ENCODE results near the gene IL11RA.
A peak's percentile ranks its signal among the peaks of the same experiment; 100 is the strongest.

The IL11RA gene

GRCh38 chr9:34650816-34651215, 1.2 kb upstream of the IL11RA start:
- DNase-seq (ENCODE audit: low read depth), result no peak
- no peak overlapping the region for H3K4me3 ChIP-seq (ENCODE audit: low read depth, low read length)

DNA sequence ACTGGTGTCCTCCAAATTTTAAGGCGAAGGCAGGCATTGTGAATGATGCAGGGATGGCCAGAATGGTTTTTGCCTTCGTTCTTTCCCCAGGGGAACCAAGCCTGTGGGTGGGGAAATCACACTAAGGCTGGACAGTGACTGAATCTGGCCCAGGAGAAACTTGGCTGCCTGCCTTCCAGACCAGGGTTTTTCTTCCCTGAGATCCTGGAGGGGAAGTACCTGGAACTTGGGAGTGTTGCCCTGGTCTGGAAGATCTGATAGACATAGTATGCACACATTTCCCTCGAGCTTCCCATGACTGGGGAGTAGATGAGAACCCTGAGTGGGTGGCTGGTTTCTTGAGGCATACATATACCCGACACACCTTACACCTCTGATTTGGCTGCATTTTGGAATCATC, 664 bp upstream of the IL11RA start:
- DNase-seq (ENCODE audit: low read depth), result peak; percentile 19
- H3K4me3 ChIP-seq (ENCODE audit: low read depth, low read length), result peak overlapping the region; percentile 45

- no peak for DNase-seq (ENCODE audit: low read depth)
- H3K4me3 ChIP-seq (ENCODE audit: low read depth, low read length), result peak overlapping the region; percentile 45
Observed at GRCh38 chr9:34652602-34653000, 616 bp downstream of the IL11RA start.

DNA sequence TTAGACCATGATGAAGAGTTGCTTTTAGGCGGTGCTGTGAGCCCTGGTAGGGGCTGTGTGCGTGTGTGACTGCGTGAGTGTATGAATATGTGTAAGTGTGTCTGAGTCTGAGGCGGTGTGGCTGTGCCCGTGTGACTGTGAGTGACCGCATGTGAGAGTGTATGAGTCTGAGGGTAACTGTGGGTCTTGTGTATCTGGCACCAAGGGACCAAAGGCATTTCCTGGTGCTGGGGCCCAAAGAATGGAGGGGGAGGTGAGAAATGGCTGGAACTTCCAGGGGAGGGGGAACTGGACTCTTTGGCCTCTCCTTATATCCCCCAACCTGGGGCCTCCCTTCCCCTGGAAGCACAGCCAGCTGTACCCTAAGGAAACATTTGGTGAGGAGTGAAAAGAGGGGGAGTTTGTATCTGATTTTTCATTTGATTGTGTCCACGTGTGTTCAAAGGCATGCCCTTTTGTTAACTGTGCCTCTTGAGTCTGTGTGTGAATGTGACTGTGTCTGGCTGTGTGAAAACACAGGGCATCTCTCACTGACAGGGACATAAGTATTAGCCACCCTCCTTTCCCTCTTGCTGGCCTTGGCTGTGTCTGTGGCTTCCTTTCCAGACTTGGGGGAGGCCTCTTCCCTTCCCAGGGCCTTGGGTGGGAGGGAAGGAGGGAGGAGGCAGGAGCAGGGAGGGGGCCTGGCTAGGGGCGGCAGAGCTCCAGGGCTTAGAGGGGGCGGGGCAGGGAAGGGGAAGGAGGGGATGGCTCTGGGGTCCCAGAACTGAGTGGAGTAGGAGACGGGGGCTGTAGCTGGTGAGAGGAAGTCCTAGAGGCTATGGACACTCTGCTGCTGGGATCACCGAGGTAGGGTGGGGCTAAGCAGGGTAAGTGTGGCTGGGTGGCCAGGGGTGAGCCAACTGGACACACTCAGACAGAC, 1.4 kb downstream of the IL11RA start:
- H3K4me3 ChIP-seq (ENCODE audit: low read depth, low read length), result no peak overlapping the region
- peak; percentile 22 for DNase-seq (ENCODE audit: low read depth)

- H3K4me3 ChIP-seq (ENCODE audit: low read depth, low read length), result no peak overlapping the region
- DNase-seq (ENCODE audit: low read depth), result peak; percentile 32
Observed at GRCh38 chr9:34654323-34655051, 2.5 kb downstream of the IL11RA start.

GRCh38 chr9:34655394-34655793, 3.4 kb downstream of the IL11RA start:
- H3K4me3 ChIP-seq (ENCODE audit: low read depth, low read length), result no peak overlapping the region
- no peak for DNase-seq (ENCODE audit: low read depth)

DNA sequence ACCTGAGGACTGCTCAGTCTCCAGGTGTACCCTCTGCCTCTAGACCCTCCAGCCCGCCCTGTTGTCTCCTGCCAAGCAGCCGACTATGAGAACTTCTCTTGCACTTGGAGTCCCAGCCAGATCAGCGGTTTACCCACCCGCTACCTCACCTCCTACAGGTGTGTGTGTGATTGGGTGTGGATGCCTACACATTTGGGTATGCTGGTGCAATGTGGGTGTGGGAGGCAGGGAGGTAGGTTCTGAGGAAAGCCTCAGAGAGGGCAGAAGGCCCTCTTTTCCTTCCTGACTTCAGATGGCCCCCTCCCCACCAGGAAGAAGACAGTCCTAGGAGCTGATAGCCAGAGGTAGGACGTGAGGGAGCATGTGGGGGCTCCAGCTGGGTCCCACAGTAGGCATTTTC, 5.0 kb downstream of the IL11RA start:
- no peak for DNase-seq (ENCODE audit: low read depth)
- H3K4me3 ChIP-seq (ENCODE audit: low read depth, low read length), result no peak overlapping the region

- DNase-seq (ENCODE audit: low read depth), result no peak
- no peak overlapping the region for H3K4me3 ChIP-seq (ENCODE audit: low read depth, low read length)
Observed at GRCh38 chr9:34658461-34658860, 6.5 kb downstream of the IL11RA start.

GRCh38 chr9:34659592-34660253, 7.7 kb downstream of the IL11RA start:
- no peak overlapping the region for H3K4me3 ChIP-seq (ENCODE audit: low read depth, low read length)
- no peak for DNase-seq (ENCODE audit: low read depth)

DNA sequence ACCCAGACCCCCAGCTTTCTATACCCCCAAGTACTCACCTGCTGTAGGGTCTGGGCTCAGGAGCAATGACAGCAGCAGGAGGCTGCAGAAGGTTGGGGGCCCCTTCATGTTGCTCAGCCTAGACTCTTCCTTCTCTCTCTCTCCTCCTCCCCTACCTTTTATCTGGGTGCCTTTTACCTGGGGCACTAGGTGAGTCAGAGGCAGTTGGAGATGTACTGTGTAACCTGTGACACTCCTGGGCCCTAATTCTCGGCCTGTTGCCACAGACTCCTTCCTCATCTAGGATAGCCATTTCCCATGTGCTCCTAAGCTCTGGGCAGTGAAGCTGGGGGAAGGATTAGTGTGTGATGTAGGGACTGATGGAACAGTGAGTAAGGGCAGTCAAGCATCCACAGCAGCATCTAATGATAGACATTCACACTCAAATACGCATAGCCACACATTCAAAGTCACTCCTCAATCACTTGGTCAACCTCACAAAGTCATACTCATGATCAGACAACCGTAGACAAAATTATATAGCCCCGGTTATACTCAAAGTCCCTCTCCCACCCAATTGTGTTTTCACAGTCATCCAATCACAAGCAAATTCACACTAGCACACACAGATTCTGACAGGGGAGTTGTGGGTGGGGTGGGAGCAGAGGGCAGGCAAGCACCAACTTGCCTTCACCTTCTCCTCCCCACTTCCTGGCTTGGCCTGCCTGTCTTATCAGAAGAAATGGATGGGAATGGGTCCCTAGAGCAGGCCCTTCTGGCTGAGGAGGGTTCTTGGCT, 10.7 kb downstream of the IL11RA start, which contains the start of gene CCL27:
TSS of gene CCL27 (minus strand) at position 132 of the 777 bp plus-strand sequence. CDS start at position 108, 24 bp downstream.
- H3K4me3 ChIP-seq (ENCODE audit: low read depth, low read length), result no peak within 1 kb of the TSS
- no peak for DNase-seq (ENCODE audit: low read depth)

- DNase-seq (ENCODE audit: low read depth), result no peak
- no peak overlapping the region for H3K4me3 ChIP-seq (ENCODE audit: low read depth, low read length)
Observed at GRCh38 chr9:34663303-34663605, 11.3 kb downstream of the IL11RA start.

GRCh38 chr9:34664281-34665066, 12.5 kb downstream of the IL11RA start:
- H3K4me3 ChIP-seq (ENCODE audit: low read depth, low read length), result peak overlapping the region; percentile 92
- DNase-seq (ENCODE audit: low read depth), result peak; percentile 28

DNA sequence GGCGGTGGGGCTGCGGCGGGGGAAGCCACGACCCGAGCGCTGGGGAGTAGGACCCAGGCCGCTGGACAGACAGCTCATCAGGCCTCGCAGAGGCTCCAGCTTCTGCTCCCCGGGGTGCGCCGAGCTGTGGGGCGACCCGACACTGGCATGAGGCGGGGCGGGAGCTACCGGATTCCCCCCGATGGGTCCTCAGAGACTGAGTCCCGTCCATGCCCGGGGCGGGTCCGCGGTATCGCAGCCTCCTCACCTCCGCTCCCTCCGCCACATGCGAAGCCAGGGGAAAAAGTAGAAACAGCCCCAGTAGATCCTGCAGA, 13.0 kb downstream of the IL11RA start:
- peak overlapping the region; percentile 92 for H3K4me3 ChIP-seq (ENCODE audit: low read depth, low read length)
- DNase-seq (ENCODE audit: low read depth), result no peak

GRCh38 chr9:34665381-34666250, 13.6 kb downstream of the IL11RA start:
- H3K4me3 ChIP-seq (ENCODE audit: low read depth, low read length), result peak overlapping the region; percentile 92
- DNase-seq (ENCODE audit: low read depth), result peak; percentile 78

GRCh38 chr9:34669809-34670562, 18.0 kb downstream of the IL11RA start:
- DNase-seq (ENCODE audit: low read depth), result no peak
- H3K4me3 ChIP-seq (ENCODE audit: low read depth, low read length), result no peak overlapping the region

DNA sequence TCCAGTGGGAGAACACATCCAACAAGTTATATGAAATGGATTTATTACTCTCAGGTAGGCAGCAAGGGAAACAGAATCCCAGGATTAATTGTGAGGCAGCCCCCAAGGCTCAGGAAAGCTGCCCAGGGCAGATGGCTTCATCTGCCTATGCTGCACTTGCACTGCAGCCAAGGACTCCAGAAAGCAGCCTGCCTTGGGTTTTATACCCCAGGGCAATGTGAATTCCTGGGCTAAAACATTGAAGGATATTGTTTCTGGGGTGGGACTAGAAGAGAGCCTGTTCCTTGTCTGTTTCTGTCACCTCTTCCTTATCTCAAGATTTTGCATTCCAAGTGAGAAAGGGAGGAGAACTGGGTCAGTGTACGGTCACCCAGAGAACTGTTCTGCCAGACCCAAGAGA, 19.3 kb downstream of the IL11RA start:
- no peak for DNase-seq (ENCODE audit: low read depth)
- H3K4me3 ChIP-seq (ENCODE audit: low read depth, low read length), result no peak overlapping the region

DNA sequence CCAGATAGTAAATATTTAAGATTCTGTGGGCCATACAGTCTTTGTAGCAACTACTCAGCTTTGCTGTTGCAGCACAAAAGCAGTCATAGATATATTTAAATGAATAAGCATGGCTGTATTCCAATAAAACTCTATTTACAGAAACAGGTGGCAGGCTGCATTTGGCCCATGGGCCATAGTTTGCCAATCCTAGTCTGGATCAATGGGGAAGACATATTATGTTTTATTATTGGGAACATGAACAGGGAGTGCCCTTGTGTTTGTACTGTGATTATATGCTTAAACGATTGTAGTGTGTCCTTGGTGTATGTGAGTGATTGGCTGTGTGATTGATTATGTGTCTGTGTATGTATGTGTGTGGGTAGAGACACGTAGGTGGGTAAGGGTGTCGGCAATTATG, 22.5 kb downstream of the IL11RA start:
- H3K4me3 ChIP-seq (ENCODE audit: low read depth, low read length), result no peak overlapping the region
- no peak for DNase-seq (ENCODE audit: low read depth)
